ENCODE results near the gene JAG2. TPM values are rescaled to one million over a fixed set of nuclear protein-coding genes. Genes with fewer than 3 reads are reported as not detected.

Gene JAG2
- total RNA-seq, 4 donors from 2014 or later: 7.5 to 33.0 (median 11.2) TPM

DNA sequence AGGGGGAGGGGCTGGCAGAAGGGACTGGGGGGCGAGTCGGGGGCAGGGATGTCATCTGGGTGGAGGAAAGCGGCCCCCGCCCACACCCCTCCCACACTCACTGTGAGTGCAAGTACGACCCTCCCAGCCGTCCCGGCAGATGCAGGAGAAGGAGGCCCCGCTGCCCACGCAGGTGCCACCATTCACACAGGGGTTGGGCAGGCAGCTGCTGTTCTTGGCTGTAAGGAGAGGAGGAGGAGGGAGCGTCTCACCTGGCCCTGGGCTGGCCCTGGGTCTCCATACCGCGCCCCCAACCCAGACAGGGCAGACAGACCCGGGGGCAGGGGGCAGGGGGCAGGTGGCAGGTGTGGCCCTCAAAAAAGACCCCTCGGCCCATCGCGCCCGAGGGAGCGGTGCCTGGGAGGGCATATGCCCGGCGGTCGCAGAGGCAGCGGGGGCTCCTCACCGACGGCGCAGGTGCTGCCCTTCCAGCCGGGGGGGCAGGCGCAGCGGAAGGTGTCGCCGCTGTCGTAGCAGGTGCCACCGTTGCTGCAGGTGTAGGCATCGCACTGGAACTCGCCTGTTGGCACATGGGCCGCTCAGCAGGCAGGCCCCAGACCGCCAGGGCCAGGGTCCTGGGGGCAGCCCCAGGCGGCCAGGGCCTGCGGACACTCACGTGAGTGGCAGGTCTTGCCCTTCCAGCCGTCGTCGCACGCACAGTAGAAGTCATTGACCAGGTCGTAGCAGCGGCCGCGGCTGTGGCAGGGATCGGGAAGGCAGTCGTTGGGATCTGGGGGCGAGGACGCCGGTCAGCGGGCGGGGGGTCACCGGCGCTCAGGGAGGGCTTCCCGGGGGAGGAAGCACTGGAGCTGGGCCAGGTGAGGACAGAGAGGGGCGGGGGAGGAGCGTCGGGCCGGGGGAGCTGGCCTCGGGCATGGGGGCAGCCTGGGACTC lies 20.6 kb downstream of the JAG2 start:
- Histone ChIP-seq H3K27ac (no peak overlapping the region), H3K4me1 (no peaks in the 10 kb centered on the region), H3K36me3 (peaks cover 0 to 22% (median 0%) of the 10 kb centered on the region in 3 donors), H3K9me3 (no peaks in the 10 kb centered on the region), H3K27me3 (no peaks in the 10 kb centered on the region), H3K4me3 (no peak overlapping the region)
- DNase-seq: peak in 1 of 3 donors; percentile 34
- TF ChIP-seq CTCF (IDR thresholded peaks at IDR 0.05) (no peak), POLR2A (IDR thresholded peaks at IDR 0.05) (no peak)

DNA sequence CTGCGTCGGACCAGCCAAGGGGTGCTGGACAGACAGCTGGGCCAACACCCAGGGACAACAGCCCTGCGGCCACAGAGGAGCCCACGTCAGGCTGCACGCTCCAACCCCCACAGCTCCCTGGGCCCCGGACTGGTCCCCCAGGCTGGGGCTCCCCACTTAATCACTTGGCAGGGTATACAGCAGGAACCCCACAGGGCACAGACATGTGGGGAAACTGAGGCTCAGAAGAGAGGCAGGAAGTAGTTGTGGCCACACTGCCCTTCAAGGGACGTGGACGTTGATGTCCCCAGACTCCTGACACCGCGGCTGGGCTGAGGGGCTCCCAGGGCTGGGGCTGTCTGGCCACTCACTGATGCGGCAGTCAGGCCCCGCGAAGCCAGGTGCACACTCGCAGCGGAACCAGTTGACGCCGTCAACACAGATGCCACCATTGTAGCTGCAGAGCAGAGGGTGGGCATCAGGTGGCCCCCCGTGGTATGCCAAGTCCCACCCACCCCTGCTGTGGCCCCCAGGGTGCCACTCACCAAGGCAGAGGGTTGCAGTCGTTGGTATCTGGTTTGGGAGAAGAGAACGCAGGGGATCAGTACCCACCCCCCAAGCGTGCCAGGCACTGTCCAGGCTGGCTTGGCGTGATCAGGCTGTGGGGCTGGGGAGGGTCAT lies 21.5 kb downstream of the JAG2 start:
- no peaks in the 10 kb centered on the region for H3K9me3 ChIP-seq
- DNase-seq: peak in 1 of 3 donors; percentile 28
- peaks cover 0 to 27% (median 0%) of the 10 kb centered on the region in 3 donors for H3K36me3 ChIP-seq
- no peaks in the 10 kb centered on the region for H3K4me1 ChIP-seq
- H3K27ac ChIP-seq: no peak overlapping the region
- no peak for TF ChIP-seq POLR2A (IDR thresholded peaks at IDR 0.05)
- no peak for TF ChIP-seq CTCF (IDR thresholded peaks at IDR 0.05)
- no peaks in the 10 kb centered on the region for H3K27me3 ChIP-seq
- H3K4me3 ChIP-seq: no peak overlapping the region

DNA sequence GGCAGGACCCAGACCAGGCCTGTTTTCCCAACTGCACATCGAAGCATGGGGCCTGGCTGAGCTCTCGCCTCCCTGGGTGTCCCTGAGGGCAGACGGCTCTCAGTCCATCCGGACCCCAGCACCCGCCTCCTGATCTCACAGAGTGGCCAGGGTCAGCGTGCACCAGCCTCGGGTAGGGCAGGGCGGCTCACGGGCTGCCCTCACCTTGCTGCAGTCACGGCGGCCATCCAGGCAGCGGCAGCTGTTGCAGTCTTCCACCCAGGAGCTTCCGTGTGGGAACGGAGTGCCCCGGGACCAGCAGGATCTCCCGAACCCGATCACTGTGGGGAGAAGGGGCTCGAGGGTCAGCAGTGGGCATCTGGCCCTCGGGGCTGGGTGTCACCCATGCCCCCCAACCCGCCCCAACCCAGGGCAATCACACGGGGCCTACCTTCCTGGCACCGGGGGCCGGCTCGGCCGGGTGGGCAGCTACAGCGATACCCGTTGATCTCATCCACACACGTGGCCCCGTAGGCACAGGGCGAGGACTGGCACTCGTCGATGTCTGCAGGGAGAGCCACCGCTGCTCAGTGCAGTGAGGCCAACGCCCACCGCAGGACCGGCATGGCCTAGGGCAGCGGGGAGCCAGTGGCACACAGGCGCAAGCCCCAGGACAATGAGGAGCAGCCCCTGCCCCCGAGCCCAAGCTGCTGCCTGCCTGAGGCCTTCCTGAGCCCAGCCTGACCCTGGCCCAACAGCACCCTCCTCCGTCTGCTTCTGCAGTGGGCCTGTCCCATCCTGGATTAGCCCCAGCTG lies 22.2 kb downstream of the JAG2 start:
- peak in 1 of 3 donors; percentile 44 for DNase-seq
- H3K9me3 ChIP-seq: no peaks in the 10 kb centered on the region
- H3K4me3 ChIP-seq: no peak overlapping the region
- no peaks in the 10 kb centered on the region for H3K27me3 ChIP-seq
- no peak overlapping the region for H3K27ac ChIP-seq
- TF ChIP-seq CTCF (IDR thresholded peaks at IDR 0.05) (no peak), POLR2A (IDR thresholded peaks at IDR 0.05) (no peak)
- peaks cover 0 to 27% (median 0%) of the 10 kb centered on the region in 3 donors for H3K36me3 ChIP-seq
- H3K4me1 ChIP-seq: no peaks in the 10 kb centered on the region

GRCh38 chr14:105145381-105146180 lies 23.0 kb downstream of the JAG2 start:
- Histone ChIP-seq H3K4me3 (no peak overlapping the region), H3K27me3 (no peaks in the 10 kb centered on the region), H3K36me3 (peaks cover 0 to 27% (median 0%) of the 10 kb centered on the region in 3 donors), H3K27ac (no peak overlapping the region), H3K4me1 (no peaks in the 10 kb centered on the region), H3K9me3 (no peaks in the 10 kb centered on the region)
- no peak for TF ChIP-seq POLR2A (IDR thresholded peaks at IDR 0.05)
- TF ChIP-seq CTCF (IDR thresholded peaks at IDR 0.05): no peak
- DNase-seq: peak in 1 of 3 donors; percentile 36
